Activated CD8-positive, alpha-beta memory T cell treated with anti-CD3 and anti-CD28 coated beads, Interleukin-2, amount 50 U/mL, for 24 hours (primary cell): ENCODE results near the gene PCNA.
A peak's percentile ranks its signal among the peaks of the same experiment; 100 is the strongest.

ENCODE experiments used
- DNase-seq: peaks from one replicate; pipeline ENCODE4 v3.0.0-alpha.2; 2020; ENCODE audit errors: extremely low read depth

The PCNA gene

DNA sequence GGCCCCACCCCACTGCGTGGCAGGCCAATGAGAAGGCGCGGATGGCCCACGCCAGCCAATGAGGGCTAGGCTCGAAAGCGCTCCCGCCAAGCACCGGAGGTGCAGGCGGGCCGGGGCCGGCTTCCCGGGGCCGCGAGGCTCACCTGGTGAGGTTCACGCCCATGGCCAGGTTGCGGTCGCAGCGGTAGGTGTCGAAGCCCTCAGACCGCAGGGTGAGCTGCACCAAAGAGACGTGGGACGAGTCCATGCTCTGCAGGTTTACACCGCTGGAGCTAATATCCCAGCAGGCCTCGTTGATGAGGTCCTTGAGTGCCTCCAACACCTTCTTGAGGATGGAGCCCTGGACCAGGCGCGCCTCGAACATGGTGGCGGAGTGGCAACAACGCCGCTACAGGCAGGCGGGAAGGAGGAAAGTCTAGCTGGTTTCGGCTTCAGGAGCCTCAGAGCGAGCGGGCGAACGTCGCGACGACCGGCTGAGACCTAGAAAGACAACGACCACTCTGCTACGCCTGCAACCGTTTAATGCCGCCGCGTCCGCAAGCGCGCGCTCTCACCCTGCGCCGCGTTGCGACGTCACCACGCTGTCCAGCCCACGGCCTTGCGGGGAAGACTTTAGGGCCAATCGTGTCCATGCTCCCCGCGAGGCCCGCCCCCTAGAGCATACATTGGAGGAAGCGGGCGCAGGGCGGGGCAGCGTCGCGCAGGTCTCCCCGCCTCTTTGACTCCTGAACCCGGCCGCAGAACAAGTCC is at the start of gene PCNA:
TSS of gene PCNA (minus strand) at position 524 of the 750 bp plus-strand sequence. CDS start at position 364, 160 bp downstream.
- peak; percentile 93 for DNase-seq

- no peak for DNase-seq
Observed at GRCh38 chr20:5168651-5169396, 49.1 kb upstream of the PCNA start.

DNA sequence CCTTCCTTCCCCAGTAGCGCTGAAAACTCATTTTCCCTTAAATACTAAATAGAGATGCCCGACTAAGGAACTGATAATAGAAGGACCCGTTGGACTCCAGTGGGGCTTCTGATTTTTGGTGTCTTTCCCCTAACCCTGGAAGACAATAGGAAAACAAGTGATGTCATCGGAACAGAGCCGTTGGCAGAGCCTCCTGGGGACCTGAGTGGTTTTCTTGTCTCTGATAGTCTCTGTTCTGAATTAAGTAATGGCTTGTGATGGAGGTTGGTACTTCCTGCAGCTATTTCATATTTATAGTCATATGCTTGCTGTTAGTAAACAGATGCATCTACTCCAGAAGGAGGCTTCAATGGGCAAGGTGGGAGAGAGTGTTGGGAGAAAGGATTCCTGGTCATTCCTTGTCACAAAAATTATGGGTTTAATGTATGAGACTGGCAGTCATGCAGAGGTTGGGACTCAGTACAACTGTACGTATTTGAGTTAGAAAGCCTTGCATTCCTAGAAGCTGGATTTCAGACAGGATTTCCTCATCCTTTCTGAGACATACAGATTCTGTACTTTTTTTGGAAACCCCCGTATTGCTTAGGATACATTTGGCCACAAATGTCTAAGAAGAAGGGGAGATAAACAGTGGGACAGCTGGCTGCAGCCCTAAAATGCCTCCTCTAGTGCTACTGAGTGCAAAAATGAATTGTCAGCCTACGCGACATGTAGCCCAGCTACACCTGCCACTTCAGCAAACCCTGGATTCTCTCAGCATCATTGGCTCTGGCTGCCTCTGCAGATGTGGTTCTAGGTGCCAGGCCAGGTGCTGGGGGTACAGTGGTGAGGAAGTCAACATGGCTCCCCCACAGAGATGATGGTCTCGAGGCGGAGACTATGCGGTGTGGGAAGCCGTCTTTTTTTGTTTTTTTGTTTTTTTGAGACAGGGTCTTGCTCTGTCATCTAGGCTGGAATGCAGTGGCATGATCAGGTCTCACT is 45.2 kb upstream of the PCNA start:
- DNase-seq, result no peak

DNA sequence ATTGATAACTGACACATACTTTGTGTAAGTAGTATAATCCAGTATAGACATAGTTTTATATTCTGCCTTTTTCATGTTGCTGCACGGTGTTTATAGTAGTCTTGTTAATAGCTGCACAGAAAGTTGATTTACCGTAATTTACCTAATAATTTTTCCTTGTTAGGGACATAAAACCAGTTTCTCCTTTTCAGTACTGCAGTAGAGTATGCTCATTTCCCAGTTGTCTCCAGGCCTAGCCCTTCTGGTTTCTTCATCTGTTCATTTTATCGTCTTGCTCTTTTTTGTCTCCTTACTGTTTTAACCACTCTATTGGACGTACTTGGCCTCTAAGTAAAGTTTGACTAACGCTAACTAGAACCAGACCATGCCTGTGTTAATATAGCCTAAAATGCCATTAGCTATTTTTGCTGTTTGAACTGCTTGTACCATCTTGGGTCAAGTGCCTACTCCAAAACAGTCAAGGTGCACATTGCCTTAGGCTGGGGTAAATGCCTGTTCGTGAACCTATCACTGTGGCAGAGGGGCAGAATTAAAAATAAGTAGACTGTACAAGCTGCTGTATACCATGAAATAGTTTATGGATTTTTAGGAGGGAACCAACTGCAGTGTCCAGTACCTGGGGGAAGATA is 41.9 kb upstream of the PCNA start:
- no peak for DNase-seq

GRCh38 chr20:5160882-5161281 is 41.1 kb upstream of the PCNA start:
- DNase-seq, result no peak

GRCh38 chr20:5159928-5160327 is 40.2 kb upstream of the PCNA start:
- no peak for DNase-seq

GRCh38 chr20:5156675-5157448 is 37.1 kb upstream of the PCNA start:
- DNase-seq, result no peak

DNA sequence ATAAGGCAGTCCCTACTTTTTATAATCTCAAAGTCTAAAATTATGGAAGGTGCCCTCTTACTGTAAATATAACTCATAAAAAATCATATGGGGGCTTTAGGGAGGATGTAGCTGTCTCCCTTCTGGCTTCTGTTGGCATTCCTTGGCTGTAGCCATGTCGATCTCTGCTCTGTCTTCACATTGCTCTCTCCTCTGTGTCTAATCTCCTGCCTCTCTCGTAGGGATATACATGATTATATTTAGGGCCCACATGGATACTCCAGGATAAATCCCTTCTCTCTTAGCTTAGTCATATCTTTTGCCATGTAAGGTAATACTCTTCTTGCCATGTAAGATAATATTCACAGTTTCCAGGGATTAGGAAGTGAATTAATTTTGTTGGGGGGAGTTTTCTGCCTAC is 35.6 kb upstream of the PCNA start:
- DNase-seq, result no peak

DNA sequence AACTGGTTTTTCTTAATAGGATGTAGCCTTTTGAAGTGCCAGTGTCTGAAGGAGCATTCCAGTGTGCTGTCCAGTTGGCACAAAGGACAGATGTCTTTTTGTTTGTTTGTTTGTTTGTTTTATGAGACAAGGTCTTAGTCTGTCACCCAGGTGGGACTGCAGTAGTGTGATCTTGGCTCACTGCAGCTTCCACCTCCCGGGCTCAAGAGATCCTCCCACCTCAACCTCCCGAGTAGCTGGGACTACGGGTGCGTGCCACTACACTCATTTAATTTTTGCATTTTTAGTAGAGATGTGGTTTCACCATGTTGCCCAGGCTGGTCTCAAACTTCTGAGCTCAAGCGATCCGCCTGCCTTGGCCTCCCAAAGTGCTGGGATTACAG is 34.8 kb upstream of the PCNA start:
- no peak for DNase-seq

DNA sequence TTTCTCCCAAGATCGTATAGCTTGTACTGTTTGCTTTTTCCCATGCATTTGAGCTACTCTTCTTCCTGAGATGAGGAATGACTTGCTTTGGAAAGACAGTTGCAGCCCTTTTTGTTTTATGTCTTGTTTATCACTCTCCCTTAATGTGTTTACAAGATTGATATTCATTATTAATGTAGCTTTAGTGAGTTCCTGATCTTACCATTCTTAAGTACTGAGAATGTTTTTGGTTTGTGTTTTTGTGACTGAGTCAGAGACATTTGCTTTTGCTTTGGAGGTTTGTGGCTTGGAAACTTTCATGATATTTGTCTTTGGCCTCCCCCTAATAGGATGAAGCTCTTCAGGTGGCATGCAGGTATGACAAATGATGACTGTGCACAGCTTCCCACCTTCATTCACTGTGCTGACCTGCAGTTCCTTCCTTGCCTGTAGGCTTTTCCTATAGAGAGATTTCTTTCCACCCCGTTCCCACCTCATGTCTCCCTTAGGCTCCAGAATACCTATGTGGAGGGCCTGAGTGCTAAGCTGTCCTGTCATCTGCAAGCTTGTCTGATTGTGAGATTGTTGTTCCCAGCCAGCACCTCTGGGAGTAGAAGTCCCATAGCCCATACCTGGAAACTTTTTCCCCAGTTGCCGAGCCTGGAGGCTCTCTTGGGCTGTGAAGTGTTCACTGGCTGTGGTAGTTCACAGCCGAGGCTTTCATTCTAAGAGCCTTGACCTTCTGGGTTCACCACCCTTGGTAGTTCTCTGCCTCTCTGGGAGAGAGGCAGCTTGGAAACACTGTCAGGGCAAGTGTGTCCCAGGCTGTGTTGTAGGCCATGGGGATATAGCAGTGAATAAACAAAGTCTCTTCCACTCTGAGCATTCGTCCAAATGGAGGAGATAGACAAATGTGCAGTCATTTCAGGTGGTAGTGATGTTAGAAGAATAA is 34.1 kb upstream of the PCNA start:
- DNase-seq, result no peak

DNA sequence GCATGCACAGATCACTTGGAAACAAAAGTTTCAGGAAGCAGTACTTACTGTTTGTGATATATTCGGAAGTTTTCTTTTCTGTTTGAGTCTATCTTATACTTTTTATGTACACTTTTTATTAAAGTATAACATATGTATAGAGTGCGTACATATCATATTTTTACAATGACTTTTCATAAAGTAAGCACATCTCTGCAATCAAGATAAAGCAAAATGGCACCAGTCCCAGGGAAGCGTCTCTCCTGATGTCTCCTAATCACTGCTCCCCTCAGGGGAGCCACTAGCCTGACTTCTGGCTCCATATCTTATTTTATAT is 33.4 kb upstream of the PCNA start:
- no peak for DNase-seq

DNA sequence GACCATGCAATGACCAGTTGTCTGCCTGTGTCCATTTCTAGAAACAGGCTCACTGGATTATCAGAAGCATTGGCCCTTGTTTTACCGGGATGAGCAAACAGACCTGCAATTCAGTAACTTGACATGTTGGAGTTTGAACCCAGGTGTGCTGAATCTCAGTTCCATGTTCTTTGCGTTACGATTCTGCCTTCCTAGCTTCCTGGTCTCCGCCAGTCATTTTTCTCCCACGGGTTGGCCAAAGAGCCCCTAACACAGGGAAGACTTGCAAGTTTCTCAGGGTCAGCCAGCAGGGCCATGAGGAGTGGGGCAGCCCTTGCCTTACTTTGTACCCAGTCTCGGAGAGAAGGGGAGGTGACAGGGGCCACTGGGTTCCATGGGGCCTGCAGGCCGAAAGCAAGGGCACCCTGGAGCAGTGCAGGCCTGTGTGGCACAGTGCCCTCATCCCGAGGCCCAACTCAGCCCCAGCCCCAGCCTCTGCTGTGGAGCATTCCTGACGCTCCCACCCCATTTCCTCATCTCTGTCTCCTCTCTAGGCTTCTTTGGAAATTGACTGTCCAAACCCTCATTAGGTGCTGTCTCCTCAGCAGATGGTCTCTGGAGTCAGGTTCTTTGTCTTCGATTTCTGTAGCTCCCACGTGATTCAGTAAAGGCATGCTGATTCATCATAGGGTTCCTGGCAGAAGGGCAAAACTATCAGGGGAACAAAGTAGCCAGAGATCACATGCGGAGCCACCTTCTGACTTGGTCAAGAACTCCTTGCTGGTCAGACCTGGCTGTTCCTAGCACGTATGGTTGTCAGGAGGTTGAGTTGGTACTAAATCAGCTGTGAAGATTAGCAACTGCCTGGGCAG is 30.7 kb upstream of the PCNA start:
- DNase-seq, result no peak

- DNase-seq, result no peak
Observed at GRCh38 chr20:5149892-5150225, 30.1 kb upstream of the PCNA start.

DNA sequence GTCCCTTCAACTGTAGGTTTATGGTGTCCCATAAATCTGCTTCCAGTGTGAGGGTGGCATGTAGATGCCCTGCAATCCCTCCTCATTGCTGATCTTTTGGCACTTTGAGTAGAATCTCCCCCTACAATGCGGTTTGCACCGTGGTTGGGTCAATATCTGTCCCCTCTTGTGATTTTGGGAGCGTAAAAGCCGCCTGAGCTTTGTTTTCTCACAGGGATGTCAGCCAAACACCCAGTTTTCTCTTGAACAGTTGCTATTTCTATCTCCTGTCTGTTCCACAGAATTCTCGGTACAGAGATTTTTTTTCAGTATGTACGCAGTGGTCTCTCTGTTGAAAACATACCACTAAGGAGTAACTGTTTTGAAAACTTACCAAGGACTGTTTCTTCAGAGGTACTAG is 28.8 kb upstream of the PCNA start:
- DNase-seq, result no peak

GRCh38 chr20:5146871-5147592 is 27.3 kb upstream of the PCNA start:
- DNase-seq, result no peak

DNA sequence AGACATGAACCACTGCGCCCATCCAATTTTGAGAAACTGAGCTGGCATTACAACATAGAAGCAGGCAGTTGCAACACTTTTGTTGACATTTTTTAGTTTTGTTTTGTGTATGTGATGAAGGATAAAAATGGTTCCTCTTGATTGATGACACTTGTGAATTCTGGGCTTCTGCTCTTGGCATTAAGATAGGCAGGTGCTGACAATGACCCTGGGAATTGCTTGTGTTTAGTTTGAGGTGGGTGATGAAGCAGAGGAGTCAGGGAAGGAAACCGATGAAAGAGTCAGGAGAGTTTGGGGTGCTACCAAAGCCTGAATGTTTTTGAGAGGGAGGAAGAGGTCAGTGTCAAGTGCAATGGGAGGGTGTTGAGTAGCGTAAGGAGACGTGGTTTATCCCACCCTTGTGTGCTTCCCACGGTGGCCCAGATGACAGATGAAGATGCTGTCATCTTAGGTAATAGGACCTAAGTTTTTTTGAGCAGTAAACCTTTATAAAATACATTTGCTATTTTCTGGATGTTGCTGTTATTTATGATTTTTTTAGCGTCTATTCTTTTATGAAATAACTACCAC is 26.4 kb upstream of the PCNA start:
- DNase-seq, result no peak

- DNase-seq, result no peak
Observed at GRCh38 chr20:5145365-5146098, 25.8 kb upstream of the PCNA start.
